Thyroid gland (tissue), 4 donors: ENCODE data around the gene RPL36AL.

Source experiments
- CTCF ChIP-seq, 6 experiments: fragments of 200-600 bp in 3 of 6; fragments of 450-650 bp in 3 of 6; sonication (generic) in 3 of 6; IDR thresholded peaks; one replicate each; pipeline ENCODE4 v1.5.1; 2016 to 2019; ENCODE audit warnings: antibody characterized with exemption in 6 of 6, mild to moderate bottlenecking in 2 of 6, inconsistent platforms in 1 of 6, moderate library complexity in 1 of 6
- POLR2A ChIP-seq, 2 donors: fragments of 450-650 bp; IDR thresholded peaks; one replicate each; pipeline ENCODE4 v1.6.1; 2017; ENCODE audit warnings: antibody characterized with exemption in 2 of 2, mild to moderate bottlenecking in 2 of 2, moderate library complexity in 1 of 2

- TF ChIP-seq CTCF (IDR thresholded peaks at IDR 0.05) (peak; percentile 32 to 93 (median 74)), POLR2A (IDR thresholded peaks at IDR 0.05) (peak; percentile 76 to 91)
Measured at GRCh38 chr14:49633640-49634546, 13.5 kb upstream of the RPL36AL start.
